ENCODE measurements around the gene DOK4.
A peak's percentile ranks its signal among the peaks of the same experiment; 100 is the strongest.

Gene DOK4

DNA sequence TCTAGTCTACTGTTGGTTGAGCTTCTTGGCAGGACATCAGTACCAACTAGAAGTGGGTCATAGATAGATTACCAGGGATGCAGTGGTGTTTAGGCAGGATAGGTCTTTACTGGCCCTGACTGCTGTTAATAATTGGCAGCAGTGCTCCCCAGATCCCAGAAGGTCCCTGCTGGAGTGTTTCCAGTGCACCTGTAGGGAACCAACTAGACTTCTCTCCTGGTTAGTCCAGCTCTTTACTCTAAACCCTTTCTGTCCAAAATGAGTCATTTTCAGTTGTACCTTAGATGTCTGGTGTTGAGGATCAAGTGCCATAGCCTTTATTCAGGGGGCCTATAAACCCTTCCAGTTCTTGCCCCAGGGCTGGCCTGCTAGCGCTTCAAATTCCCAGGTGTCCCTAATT lies 15.1 kb downstream of the DOK4 start:
- Histone ChIP-seq H3K79me1 (replicated peaks; ENCODE audit: low read length, poor library complexity, severe bottlenecking) (peaks cover 21% of the 10 kb centered on the region), H3K9ac (ENCODE audit: low read length) (peak overlapping the region; percentile 21), H3K4me1 (ENCODE audit: control insufficient read depth, insufficient read depth, low read depth, low read length) (peaks cover 43% of the 10 kb centered on the region), H2BK120ac (ENCODE audit: low read depth, low read length) (no peak overlapping the region), H3K23ac (ENCODE audit: low read length in 2 of 2) (no peak overlapping the region), H2BK12ac (ENCODE audit: low read length in 2 of 2) (no peak overlapping the region), H3K18ac (ENCODE audit: low read depth in 1 of 2, low read length in 2 of 2) (no peak overlapping the region), H4K91ac (ENCODE audit: low read length) (no peak overlapping the region), H3K4ac (ENCODE audit: low read depth in 1 of 2, low read length in 2 of 2) (no peak overlapping the region), H2AFZ (ENCODE audit: low read depth, low read length) (no peak overlapping the region), H2BK15ac (ENCODE audit: low read depth, poor library complexity, severe bottlenecking) (no peak overlapping the region), H3K27ac (ENCODE audit: low read length, poor library complexity, severe bottlenecking) (no peak overlapping the region), H3K4me2 (ENCODE audit: low read length, poor library complexity, severe bottlenecking) (no peak overlapping the region), H2BK5ac (ENCODE audit: low read depth, low read length, poor library complexity, severe bottlenecking) (no peak overlapping the region), H3K14ac (ENCODE audit: low read length in 2 of 2) (no peak overlapping the region), H3K27me3 (ENCODE audit: control insufficient read depth in 1 of 2, insufficient read depth in 1 of 2, low read length in 2 of 2) (no peaks in the 10 kb centered on the region), H3K36me3 (ENCODE audit: control insufficient read depth in 1 of 2, insufficient read depth in 2 of 2, low read depth in 1 of 2, low read length in 2 of 2) (peaks cover 62 to 87% of the 10 kb centered on the region in 2 experiments), H2AK5ac (ENCODE audit: low read length, severe bottlenecking) (no peak overlapping the region), H4K8ac (ENCODE audit: low read length) (no peak overlapping the region), H3K9me3 (ENCODE audit: control insufficient read depth, low read length) (no peaks in the 10 kb centered on the region), H3K4me3 (ENCODE audit: insufficient read depth in 1 of 2, low read depth in 1 of 2, low read length in 2 of 2) (no peak overlapping the region)
- no peak for DNase-seq
- 100% methylated on average over 1 of the region's 1 CpG for WGBS

- no peak overlapping the region for H3K14ac ChIP-seq (ENCODE audit: low read length in 2 of 2)
- no peak overlapping the region for H3K4me2 ChIP-seq (ENCODE audit: low read length, poor library complexity, severe bottlenecking)
- peak; percentile 48 for DNase-seq
- H2BK120ac ChIP-seq (ENCODE audit: low read depth, low read length) = no peak overlapping the region
- no peak overlapping the region for H2BK5ac ChIP-seq (ENCODE audit: low read depth, low read length, poor library complexity, severe bottlenecking)
- no peak overlapping the region for H3K4me3 ChIP-seq (ENCODE audit: insufficient read depth in 1 of 2, low read depth in 1 of 2, low read length in 2 of 2)
- no peak overlapping the region for H2BK15ac ChIP-seq (ENCODE audit: low read depth, poor library complexity, severe bottlenecking)
- no peak overlapping the region for H2BK12ac ChIP-seq (ENCODE audit: low read length in 2 of 2)
- H4K91ac ChIP-seq (ENCODE audit: low read length) = no peak overlapping the region
- H3K23ac ChIP-seq (ENCODE audit: low read length in 2 of 2) = no peak overlapping the region
- H3K9me3 ChIP-seq (ENCODE audit: control insufficient read depth, low read length) = no peaks in the 10 kb centered on the region
- H3K79me1 ChIP-seq (replicated peaks; ENCODE audit: low read length, poor library complexity, severe bottlenecking) = peaks cover 23% of the 10 kb centered on the region
- peak overlapping the region; percentile 21 for H3K9ac ChIP-seq (ENCODE audit: low read length)
- WGBS = 55% methylated on average over 6 of the region's 6 CpGs
- no peak overlapping the region for H2AK5ac ChIP-seq (ENCODE audit: low read length, severe bottlenecking)
- peaks cover 38% of the 10 kb centered on the region for H3K4me1 ChIP-seq (ENCODE audit: control insufficient read depth, insufficient read depth, low read depth, low read length)
- no peak overlapping the region for H4K8ac ChIP-seq (ENCODE audit: low read length)
- no peak overlapping the region for H3K4ac ChIP-seq (ENCODE audit: low read depth in 1 of 2, low read length in 2 of 2)
- no peak overlapping the region for H3K18ac ChIP-seq (ENCODE audit: low read depth in 1 of 2, low read length in 2 of 2)
- H3K27me3 ChIP-seq (ENCODE audit: control insufficient read depth in 1 of 2, insufficient read depth in 1 of 2, low read length in 2 of 2) = no peaks in the 10 kb centered on the region
- peaks cover 65 to 92% of the 10 kb centered on the region in 2 experiments for H3K36me3 ChIP-seq (ENCODE audit: control insufficient read depth in 1 of 2, insufficient read depth in 2 of 2, low read depth in 1 of 2, low read length in 2 of 2)
- peak overlapping the region; percentile 0 for H3K27ac ChIP-seq (ENCODE audit: low read length, poor library complexity, severe bottlenecking)
- no peak overlapping the region for H2AFZ ChIP-seq (ENCODE audit: low read depth, low read length)
Observed at GRCh38 chr16:57470711-57471110, 15.6 kb downstream of the DOK4 start.

DNA sequence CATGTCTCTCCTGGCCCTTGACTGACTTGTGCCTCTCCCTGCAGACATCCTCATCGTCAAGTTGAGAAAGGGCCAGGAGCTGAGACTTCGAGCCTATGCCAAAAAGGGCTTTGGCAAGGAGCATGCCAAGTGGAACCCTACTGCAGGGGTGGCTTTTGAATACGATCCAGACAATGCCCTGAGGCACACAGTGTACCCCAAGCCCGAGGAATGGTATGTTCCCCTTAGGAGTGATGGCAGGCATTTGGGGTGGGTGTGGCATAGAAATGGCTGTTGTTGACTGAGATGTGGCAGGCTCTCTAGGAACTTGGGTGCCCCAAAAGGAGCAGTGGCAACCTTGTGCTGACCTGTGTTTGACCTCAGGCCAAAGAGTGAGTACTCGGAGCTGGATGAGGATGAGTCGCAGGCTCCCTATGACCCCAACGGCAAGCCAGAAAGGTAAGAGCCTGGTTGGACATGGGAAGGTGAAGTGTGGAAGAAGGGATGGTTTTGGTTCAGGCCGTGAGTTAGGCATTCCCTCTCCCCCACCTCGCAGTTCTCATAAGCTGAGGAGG lies 16.3 kb downstream of the DOK4 start:
- no peak overlapping the region for H3K14ac ChIP-seq (ENCODE audit: low read length in 2 of 2)
- no peak overlapping the region for H4K8ac ChIP-seq (ENCODE audit: low read length)
- no peak overlapping the region for H3K18ac ChIP-seq (ENCODE audit: low read depth in 1 of 2, low read length in 2 of 2)
- H2BK15ac ChIP-seq (ENCODE audit: low read depth, poor library complexity, severe bottlenecking) = no peak overlapping the region
- no peak overlapping the region for H2AK5ac ChIP-seq (ENCODE audit: low read length, severe bottlenecking)
- H2BK120ac ChIP-seq (ENCODE audit: low read depth, low read length) = no peak overlapping the region
- H3K4me3 ChIP-seq (ENCODE audit: insufficient read depth in 1 of 2, low read depth in 1 of 2, low read length in 2 of 2) = no peak overlapping the region
- no peak overlapping the region for H3K4me2 ChIP-seq (ENCODE audit: low read length, poor library complexity, severe bottlenecking)
- WGBS = 88% methylated on average over 9 of the region's 9 CpGs
- no peak overlapping the region for H3K9ac ChIP-seq (ENCODE audit: low read length)
- no peak overlapping the region for H2BK12ac ChIP-seq (ENCODE audit: low read length in 2 of 2)
- H3K36me3 ChIP-seq (ENCODE audit: control insufficient read depth in 1 of 2, insufficient read depth in 2 of 2, low read depth in 1 of 2, low read length in 2 of 2) = peaks cover 62 to 95% of the 10 kb centered on the region in 2 experiments
- H3K27ac ChIP-seq (ENCODE audit: low read length, poor library complexity, severe bottlenecking) = no peak overlapping the region
- H2AFZ ChIP-seq (ENCODE audit: low read depth, low read length) = no peak overlapping the region
- no peak for DNase-seq
- peaks cover 33% of the 10 kb centered on the region for H3K4me1 ChIP-seq (ENCODE audit: control insufficient read depth, insufficient read depth, low read depth, low read length)
- H3K9me3 ChIP-seq (ENCODE audit: control insufficient read depth, low read length) = no peaks in the 10 kb centered on the region
- H3K4ac ChIP-seq (ENCODE audit: low read depth in 1 of 2, low read length in 2 of 2) = no peak overlapping the region
- H3K23ac ChIP-seq (ENCODE audit: low read length in 2 of 2) = no peak overlapping the region
- H2BK5ac ChIP-seq (ENCODE audit: low read depth, low read length, poor library complexity, severe bottlenecking) = no peak overlapping the region
- H3K27me3 ChIP-seq (ENCODE audit: control insufficient read depth in 1 of 2, insufficient read depth in 1 of 2, low read length in 2 of 2) = no peaks in the 10 kb centered on the region
- peaks cover 21% of the 10 kb centered on the region for H3K79me1 ChIP-seq (replicated peaks; ENCODE audit: low read length, poor library complexity, severe bottlenecking)
- H4K91ac ChIP-seq (ENCODE audit: low read length) = no peak overlapping the region

- Histone ChIP-seq H2BK120ac (ENCODE audit: low read depth, low read length) (no peak overlapping the region), H3K4me3 (ENCODE audit: insufficient read depth in 1 of 2, low read depth in 1 of 2, low read length in 2 of 2) (no peak overlapping the region)
- WGBS = 83% methylated on average over 11 of the region's 11 CpGs
Observed at GRCh38 chr16:57469046-57469445, 17.2 kb downstream of the DOK4 start.

More at GRCh38 chr16:57469046-57469445, 17.2 kb downstream of the DOK4 start:
- no peak overlapping the region for H2BK12ac ChIP-seq (ENCODE audit: low read length in 2 of 2)
- no peak overlapping the region for H3K4me2 ChIP-seq (ENCODE audit: low read length, poor library complexity, severe bottlenecking)
- H4K91ac ChIP-seq (ENCODE audit: low read length) = no peak overlapping the region
- H3K79me1 ChIP-seq (replicated peaks; ENCODE audit: low read length, poor library complexity, severe bottlenecking) = peaks cover 22% of the 10 kb centered on the region
- no peak overlapping the region for H3K27ac ChIP-seq (ENCODE audit: low read length, poor library complexity, severe bottlenecking)
- H3K4ac ChIP-seq (ENCODE audit: low read depth in 1 of 2, low read length in 2 of 2) = no peak overlapping the region
- no peaks in the 10 kb centered on the region for H3K27me3 ChIP-seq (ENCODE audit: control insufficient read depth in 1 of 2, insufficient read depth in 1 of 2, low read length in 2 of 2)
- no peak for DNase-seq
- H3K23ac ChIP-seq (ENCODE audit: low read length in 2 of 2) = no peak overlapping the region
- no peak overlapping the region for H3K18ac ChIP-seq (ENCODE audit: low read depth in 1 of 2, low read length in 2 of 2)
- peaks cover 34% of the 10 kb centered on the region for H3K4me1 ChIP-seq (ENCODE audit: control insufficient read depth, insufficient read depth, low read depth, low read length)
- H2BK5ac ChIP-seq (ENCODE audit: low read depth, low read length, poor library complexity, severe bottlenecking) = no peak overlapping the region
- H3K9ac ChIP-seq (ENCODE audit: low read length) = no peak overlapping the region
- no peak overlapping the region for H2AK5ac ChIP-seq (ENCODE audit: low read length, severe bottlenecking)
- H2BK15ac ChIP-seq (ENCODE audit: low read depth, poor library complexity, severe bottlenecking) = no peak overlapping the region
- H3K9me3 ChIP-seq (ENCODE audit: control insufficient read depth, low read length) = no peaks in the 10 kb centered on the region
- H2AFZ ChIP-seq (ENCODE audit: low read depth, low read length) = no peak overlapping the region
- no peak overlapping the region for H4K8ac ChIP-seq (ENCODE audit: low read length)
- no peak overlapping the region for H3K14ac ChIP-seq (ENCODE audit: low read length in 2 of 2)
- peaks cover 58 to 93% of the 10 kb centered on the region in 2 experiments for H3K36me3 ChIP-seq (ENCODE audit: control insufficient read depth in 1 of 2, insufficient read depth in 2 of 2, low read depth in 1 of 2, low read length in 2 of 2)
